HCT116 (cell line): ENCODE data around the gene POLD1. TPM values are rescaled to one million over a fixed set of nuclear protein-coding genes. Genes with fewer than 3 reads are reported as not detected.

Experiments used
- ATAC-seq: fragments of 200-7000 bp; cut with Tn5 transposase; 2 replicates; pipeline ENCODE4 v1.9.1; 2020; ENCODE audit warnings: mild to moderate bottlenecking, moderate library complexity
- BruUV-seq: library from RNA; stranded (reverse); fragments of 400-500 nt; replicated peaks from 2 replicates; lab custom pipeline; 2021; lab: Mats Ljungman, UMichigan
- CTCF ChIA-PET: fragments of 300-600 bp; sonication (Branson Sonifier 250); formaldehyde crosslinking; loops from one replicate; lab custom pipeline; 2021; ENCODE audit warnings: antibody characterized with exemption; lab: Charles Lee
- POLR2A ChIA-PET: fragments of 300-600, 350-600 bp; sonication (Branson Sonifier 250); formaldehyde crosslinking; loops from one replicate; lab custom pipeline; 2021; ENCODE audit warnings: antibody characterized with exemption; lab: Charles Lee
- RAD21 ChIA-PET, 2 experiments: fragments of 300-600 bp; sonication (Branson Sonifier 250); formaldehyde crosslinking; loops; one replicate each; lab custom pipeline; 2023; ENCODE audit warnings: low total read pairs in 2 of 2; ENCODE audit not compliant: uncharacterized antibody in 2 of 2, unreplicated experiment in 2 of 2, low non-redundant PET in 1 of 2; lab: Charles Lee
- DNase-seq: peaks from one replicate; pipeline ENCODE4 v3.0.0-alpha.2; 2010; ENCODE audit warnings: low read depth, low spot score
- H2AFZ ChIP-seq: fragments of 200-600 bp; shearing (Covaris generic), sonication (generic); 2 replicates; pipeline ENCODE4 v1.6.1; 2017; ENCODE audit warnings: low read depth, mixed run types, mixed read lengths, antibody characterized with exemption, low read length; ENCODE audit not compliant: poor library complexity, severe bottlenecking
- H3K27ac ChIP-seq: 2 replicates; pipeline ENCODE4 v1.5.1; 2012; ENCODE audit warnings: low read depth, low read length
- H3K27me3 ChIP-seq: fragments of 200-600 bp; sonication (generic); 2 replicates; pipeline ENCODE4 v1.6.1; 2016; ENCODE audit warnings: mixed run types, low read length, mixed read lengths; ENCODE audit not compliant: insufficient read depth
- H3K36me3 ChIP-seq, 2 experiments: fragments of 200-500 bp in 1 of 2; fragments of 200-600 bp in 1 of 2; sonication (Bioruptor generic) in 1 of 2; sonication (generic) in 1 of 2; 2 replicates each; pipeline versions ENCODE4 v1.5.1 to v1.6.1; 2014 to 2016; ENCODE audit warnings: low read length in 2 of 2, inconsistent platforms in 1 of 2, mixed read lengths in 1 of 2, mixed run types in 1 of 2; ENCODE audit not compliant: insufficient read depth in 2 of 2, control insufficient read depth in 1 of 2
- H3K4me1 ChIP-seq, 2 experiments: fragments of 200-600 bp in 1 of 2; sonication (generic) in 1 of 2; 2 replicates each; pipeline versions ENCODE4 v1.5.1 to v1.6.1; 2012 to 2017; ENCODE audit warnings: low read length in 2 of 2, inconsistent platforms in 1 of 2, mild to moderate bottlenecking in 1 of 2, mixed read lengths in 1 of 2, mixed run types in 1 of 2, moderate library complexity in 1 of 2; ENCODE audit not compliant: insufficient read depth in 2 of 2, control insufficient read depth in 1 of 2
- H3K4me2 ChIP-seq: fragments of 200-600 bp; sonication (generic); 2 replicates; pipeline ENCODE4 v1.6.1; 2017; ENCODE audit warnings: mixed run types, low read length, mixed read lengths
- H3K4me3 ChIP-seq, 2 experiments: fragments of 200-600 bp in 1 of 2; sonication (generic) in 1 of 2; replicated peaks in 1 of 2; 2 replicates each; pipeline ENCODE4 v1.5.1; 2011 to 2016; ENCODE audit warnings: low read length in 2 of 2, control low read depth in 1 of 2, low read depth in 1 of 2, mild to moderate bottlenecking in 1 of 2, mixed read lengths in 1 of 2, mixed run types in 1 of 2
- H3K79me2 ChIP-seq: fragments of 200-600 bp; sonication (generic); 2 replicates; pipeline ENCODE4 v1.6.1; 2017; ENCODE audit warnings: mild to moderate bottlenecking, mixed run types, low read length, moderate library complexity, mixed read lengths; ENCODE audit not compliant: insufficient read depth
- H3K9ac ChIP-seq: fragments of 200-600 bp; sonication (generic); 2 replicates; pipeline ENCODE4 v1.6.1; 2016; ENCODE audit warnings: low read length, mixed read lengths
- H3K9me2 ChIP-seq: fragments of 200-600 bp; sonication (generic), shearing (Covaris generic); 2 replicates; pipeline ENCODE4 v1.6.1; 2017; ENCODE audit warnings: mixed run types, mild to moderate bottlenecking, moderate library complexity; ENCODE audit not compliant: insufficient read depth
- H3K9me3 ChIP-seq, 2 experiments: fragments of 200-500 bp in 1 of 2; fragments of 200-600 bp in 1 of 2; sonication (Bioruptor generic) in 1 of 2; sonication (generic) in 1 of 2; 2 replicates each; pipeline ENCODE4 v1.6.1; 2014 to 2017; ENCODE audit warnings: low read length in 2 of 2, mixed read lengths in 2 of 2, inconsistent platforms in 1 of 2, low read depth in 1 of 2, mild to moderate bottlenecking in 1 of 2, mixed run types in 1 of 2, moderate library complexity in 1 of 2; ENCODE audit not compliant: control insufficient read depth in 1 of 2, insufficient read depth in 1 of 2
- H4K20me1 ChIP-seq: fragments of 200-600 bp; sonication (generic), shearing (Covaris generic); 2 replicates; pipeline ENCODE4 v1.6.1; 2017; ENCODE audit warnings: mixed run types, mild to moderate bottlenecking, moderate library complexity; ENCODE audit not compliant: insufficient read depth
- ATF3 ChIP-seq: IDR thresholded peaks from 2 replicates; pipeline ENCODE4 v1.6.1; 2012
- CBX3 ChIP-seq: IDR thresholded peaks from 2 replicates; pipeline ENCODE4 v1.6.1; 2012; ENCODE audit warnings: low read depth
- CEBPB ChIP-seq: IDR thresholded peaks from 2 replicates; pipeline ENCODE4 v1.6.1; 2012; ENCODE audit warnings: low read depth
- CTCF ChIP-seq, 3 experiments: fragments of 200-600 bp in 1 of 3; sonication (generic) in 1 of 3; IDR thresholded peaks in 2 of 3; conservative IDR thresholded peaks in 1 of 3; 2 replicates each; pipeline ENCODE4 v1.5.1; 2012 to 2017; ENCODE audit warnings: low read depth in 2 of 3, low read length in 2 of 3, antibody characterized with exemption in 1 of 3, borderline replicate concordance in 1 of 3, control low read depth in 1 of 3, mild to moderate bottlenecking in 1 of 3, mixed read lengths in 1 of 3, mixed run types in 1 of 3, moderate library complexity in 1 of 3; ENCODE audit not compliant: insufficient read depth in 1 of 3
- EGR1 ChIP-seq: IDR thresholded peaks from 2 replicates; pipeline ENCODE4 v1.6.1; 2012; ENCODE audit warnings: low read depth
- EZH2phosphoT487 ChIP-seq: fragments of 200-600 bp; IDR thresholded peaks from 2 replicates; pipeline ENCODE4 v1.6.1; 2018; ENCODE audit warnings: antibody characterized with exemption, borderline replicate concordance
- FOSL1 ChIP-seq: IDR thresholded peaks from 2 replicates; pipeline ENCODE4 v1.6.1; 2012; ENCODE audit warnings: low read depth
- JUND ChIP-seq: IDR thresholded peaks from 2 replicates; pipeline ENCODE4 v1.6.1; 2012
- MAX ChIP-seq: IDR thresholded peaks from 2 replicates; pipeline ENCODE4 v1.6.1; 2012
- POLR2A ChIP-seq: IDR thresholded peaks from 2 replicates; pipeline ENCODE4 v1.7.0; 2011; ENCODE audit warnings: borderline replicate concordance; ENCODE audit not compliant: insufficient read depth, insufficient read length; ENCODE audit errors: extremely low read depth
- POLR2AphosphoS5 ChIP-seq: IDR thresholded peaks from 2 replicates; pipeline ENCODE4 v1.6.1; 2011; ENCODE audit warnings: mild to moderate bottlenecking, low read depth, low read length, moderate library complexity
- REST ChIP-seq: IDR thresholded peaks from 2 replicates; pipeline ENCODE4 v1.6.1; 2012; ENCODE audit warnings: low read depth
- SIN3A ChIP-seq: IDR thresholded peaks from 2 replicates; pipeline ENCODE4 v1.6.1; 2012; ENCODE audit warnings: low read depth
- SP1 ChIP-seq: IDR thresholded peaks from 2 replicates; pipeline ENCODE4 v1.6.1; 2012; ENCODE audit warnings: low read depth
- SRF ChIP-seq: IDR thresholded peaks from 2 replicates; pipeline ENCODE4 v1.6.1; 2012; ENCODE audit warnings: low read depth
- TCF7L2 ChIP-seq: IDR thresholded peaks from 2 replicates; pipeline ENCODE4 v1.7.0; 2011; ENCODE audit warnings: borderline replicate concordance, inconsistent platforms; ENCODE audit not compliant: insufficient read depth, insufficient read length; ENCODE audit errors: extremely low read depth
- YY1 ChIP-seq: IDR thresholded peaks from 2 replicates; pipeline ENCODE4 v1.6.1; 2011; ENCODE audit warnings: low read length, low read depth, moderate library complexity, mild to moderate bottlenecking; ENCODE audit not compliant: insufficient replicate concordance; ENCODE audit errors: extremely low read depth
- ZBTB33 ChIP-seq: IDR thresholded peaks from 2 replicates; pipeline ENCODE4 v1.6.1; 2011; ENCODE audit warnings: mild to moderate bottlenecking, low read length, moderate library complexity; ENCODE audit not compliant: insufficient replicate concordance; ENCODE audit errors: extremely low read depth
- ZFX ChIP-seq: fragments of 450-650 bp; IDR thresholded peaks from 2 replicates; pipeline ENCODE4 v1.6.1; 2017
- ZNF274 ChIP-seq: fragments of 200-500 bp; sonication (Bioruptor generic); IDR thresholded peaks from 2 replicates; pipeline ENCODE4 v1.6.1; 2014; ENCODE audit warnings: mild to moderate bottlenecking, low read depth, low read length, inconsistent platforms
- intact Hi-C: fragments of 100-400 bp; cut with micrococcal nuclease; formaldehyde crosslinking; loops from 2 replicates; pipeline ENCODE4 v1.10.0; 2022
- total RNA-seq: library from RNA; stranded (reverse); gene quantifications from one replicate; pipeline ENCODE4 v1.2.1, GENCODE V29; 2021; ENCODE audit not compliant: unreplicated experiment

The POLD1 gene
- total RNA-seq, 1 experiment from 2014 or later = 122 TPM

- H2AFZ ChIP-seq = peak overlapping the region; percentile 97
- no peak overlapping the region for H3K9ac ChIP-seq
- H3K4me2 ChIP-seq = peak overlapping the region; percentile 73
- H3K27ac ChIP-seq = no peak overlapping the region
- no peak for TF ChIP-seq JUND
- TF ChIP-seq TCF7L2 = no peak
- no peak for TF ChIP-seq ZFX
- no peak for TF ChIP-seq ZNF274
- no peak for TF ChIP-seq ZBTB33
- no peak for TF ChIP-seq POLR2A
- no peak for TF ChIP-seq EZH2phosphoT487
- no peak for TF ChIP-seq SRF
- no peak for TF ChIP-seq POLR2AphosphoS5
- no peak for TF ChIP-seq MAX
- TF ChIP-seq ATF3 = no peak
- TF ChIP-seq EGR1 = no peak
- no peak for TF ChIP-seq REST
- TF ChIP-seq SIN3A = no peak
- TF ChIP-seq FOSL1 = no peak
- TF ChIP-seq CBX3 = no peak
- no peak for TF ChIP-seq SP1
- no peak for TF ChIP-seq CTCF (IDR thresholded peaks at IDR 0.05 in 2 of 3, conservative IDR thresholded peaks at IDR 0.05 in 1 of 3; ENCODE audit: borderline replicate concordance in 1 of 3, insufficient read depth in 1 of 3, low read depth in 2 of 3, low read length in 2 of 3)
- no peak for TF ChIP-seq CEBPB
- TF ChIP-seq YY1 = no peak
- TF ChIP-seq, all 23 proteins: peak for 0
- no peak for DNase-seq
- Histone ChIP-seq H3K36me3 (no peaks in the 10 kb centered on the region), H3K9me3 (no peaks in the 10 kb centered on the region), H3K4me3 (peak overlapping the region in 1 of 2 experiments; percentile 1; a peak in 1 of 4 replicates), H3K27me3 (no peaks in the 10 kb centered on the region), H4K20me1 (no peaks in the 10 kb centered on the region), H3K79me2 (no peaks in the 10 kb centered on the region), H3K9me2 (no peaks in the 10 kb centered on the region), H3K4me1 (peaks cover 7 to 26% of the 10 kb centered on the region in 2 experiments)
- ATAC-seq = peak; percentile 57
- no TSS peak for BruUV-seq
- intact Hi-C loops = loop anchor here (2.0 kb wide), 1 partner anchor 103 kb away; no protein-coding TSS in a partner anchor
- ChIA-PET POLR2A (interaction anchor here (0.9 to 1.5 kb wide), 2 partner anchors 76 to 91 kb away, joined by 4 read pairs; partner anchors contain the start of gene POLD1), CTCF (interaction anchor here (1.2 to 1.6 kb wide), 4 partner anchors 14 to 103 kb away, joined by 3 to 9 read pairs (median 6); partner anchors contain the start of gene NR1H2), RAD21 (interaction anchor here (0.6 to 0.9 kb wide), 2 partner anchors 91 to 96 kb away, joined by 3 to 5 read pairs; no protein-coding TSS in a partner anchor)
Measured at GRCh38 chr19:50460161-50460765, 76.1 kb downstream of the POLD1 start.
